ENCODE results near the gene CACNA2D3. TPM values are rescaled to one million over a fixed set of nuclear protein-coding genes. Genes with fewer than 3 reads are reported as not detected.

The CACNA2D3 gene
- total RNA-seq, 4 donors from 2014 or later, result 0.27 to 1.5 (median 0.79) TPM

GRCh38 chr3:54878145-54878544, 755.8 kb downstream of the CACNA2D3 start:
- no peak for DNase-seq (ENCODE audit: low spot score in 2 of 2)
- intact Hi-C loops (cut with DNase I; ENCODE audit: low total_unique reads), result no loop called here
- TF ChIP-seq CTCF (IDR thresholded peaks at IDR 0.05) (no peak), POLR2A (IDR thresholded peaks at IDR 0.05) (no peak)
- no peak overlapping the region for H3K4me3 ChIP-seq (ENCODE audit: low read depth, poor library complexity, severe bottlenecking)
- 48 to 52% methylated on average over 7 of the region's 7 CpGs for WGBS, 2 donors

GRCh38 chr3:54882129-54882833, 759.9 kb downstream of the CACNA2D3 start:
- DNase-seq (ENCODE audit: low spot score in 2 of 2), result peak in 1 of 2 donors; percentile 32
- intact Hi-C loops (cut with DNase I; ENCODE audit: low total_unique reads), result no loop called here
- WGBS, 2 donors, result 27 to 31% methylated on average over 3 of the region's 3 CpGs
- no peak for TF ChIP-seq CTCF (IDR thresholded peaks at IDR 0.05)
- TF ChIP-seq POLR2A (IDR thresholded peaks at IDR 0.05), result no peak
- no peak overlapping the region for H3K4me3 ChIP-seq (ENCODE audit: low read depth, poor library complexity, severe bottlenecking)

- H3K4me3 ChIP-seq (ENCODE audit: low read depth, poor library complexity, severe bottlenecking), result no peak overlapping the region
- WGBS, 2 donors, result 87 to 92% methylated on average over 9 of the region's 9 CpGs
- no peak for DNase-seq (ENCODE audit: low spot score in 2 of 2)
- intact Hi-C loops (cut with DNase I; ENCODE audit: low total_unique reads), result no loop called here
- TF ChIP-seq POLR2A (IDR thresholded peaks at IDR 0.05) (no peak), CTCF (IDR thresholded peaks at IDR 0.05) (no peak)
Measured at GRCh38 chr3:54888162-54888561, 765.8 kb downstream of the CACNA2D3 start.

- no peak overlapping the region for H3K4me3 ChIP-seq (ENCODE audit: low read depth, poor library complexity, severe bottlenecking)
- WGBS, 2 donors, result 93 to 98% methylated on average over 1 of the region's 1 CpG
- peak in 1 of 2 donors; percentile 23 for DNase-seq (ENCODE audit: low spot score in 2 of 2)
- intact Hi-C loops (cut with DNase I; ENCODE audit: low total_unique reads), result no loop called here
- no peak for TF ChIP-seq POLR2A (IDR thresholded peaks at IDR 0.05)
- no peak for TF ChIP-seq CTCF (IDR thresholded peaks at IDR 0.05)
Measured at GRCh38 chr3:54888873-54889272, 766.5 kb downstream of the CACNA2D3 start.

DNA sequence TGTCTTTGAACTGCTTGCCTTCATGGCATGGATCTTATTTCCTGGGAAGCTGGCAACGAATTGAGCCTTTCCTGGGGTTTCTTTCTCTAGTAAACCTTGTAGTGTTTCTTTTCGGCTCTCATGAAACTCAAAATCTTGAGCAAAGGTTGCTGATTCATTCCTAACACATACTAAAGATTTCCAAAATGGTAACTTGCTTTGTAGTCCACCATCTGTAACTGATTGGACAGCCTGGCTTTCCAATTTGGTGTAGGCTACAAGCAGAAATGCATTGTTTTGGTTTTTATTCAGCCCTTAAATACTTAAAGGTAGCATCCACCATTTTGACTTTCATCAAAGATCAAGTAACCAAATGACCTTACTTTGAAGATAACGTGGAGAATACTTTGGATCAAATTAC, 767.4 kb downstream of the CACNA2D3 start:
- intact Hi-C loops (cut with DNase I; ENCODE audit: low total_unique reads), result no loop called here
- WGBS, 2 donors, result 90 to 96% methylated on average over 3 of the region's 3 CpGs
- no peak overlapping the region for H3K4me3 ChIP-seq (ENCODE audit: low read depth, poor library complexity, severe bottlenecking)
- no peak for DNase-seq (ENCODE audit: low spot score in 2 of 2)
- no peak for TF ChIP-seq POLR2A (IDR thresholded peaks at IDR 0.05)
- TF ChIP-seq CTCF (IDR thresholded peaks at IDR 0.05), result no peak

DNA sequence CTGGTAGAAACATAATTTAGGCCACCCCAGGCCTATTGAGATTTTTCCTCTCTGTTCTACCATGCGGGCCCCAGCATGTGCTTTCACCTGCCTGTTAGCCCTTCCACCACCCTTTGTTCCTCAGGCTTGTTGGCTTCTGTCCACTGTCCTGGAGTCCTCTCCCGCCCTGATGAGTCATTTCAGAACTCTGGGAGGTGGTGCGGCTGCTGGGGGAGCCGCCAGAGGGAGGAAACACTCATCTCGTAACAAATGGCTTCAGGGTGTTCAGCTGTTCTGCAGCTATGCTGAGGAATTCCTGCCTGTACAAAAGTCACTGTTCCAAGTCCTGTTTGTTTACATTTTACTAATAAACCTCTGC, 769.2 kb downstream of the CACNA2D3 start:
- H3K4me3 ChIP-seq (ENCODE audit: low read depth, poor library complexity, severe bottlenecking), result no peak overlapping the region
- peak; percentile 85 to 95 for DNase-seq (ENCODE audit: low spot score in 2 of 2)
- 8 to 9% methylated on average over 5 of the region's 5 CpGs for WGBS, 2 donors
- TF ChIP-seq CTCF (IDR thresholded peaks at IDR 0.05) (no peak), POLR2A (IDR thresholded peaks at IDR 0.05) (no peak)
- intact Hi-C loops (cut with DNase I; ENCODE audit: low total_unique reads), result no loop called here

Data from lower leg skin (tissue), 4 donors.